Stimulated activated CD8-positive, alpha-beta memory T cell treated with anti-CD3 and anti-CD28 coated beads, Interleukin-4, amount 100 ng/mL, for 1 hour (primary cell): ENCODE results near the gene ATP6V0B.

Experiments used
- DNase-seq, 2 donors: peaks; one replicate each; pipeline ENCODE4 v3.0.0-alpha.2; 2020; ENCODE audit warnings: low read depth in 2 of 2, low spot score in 1 of 2

The ATP6V0B gene

DNA sequence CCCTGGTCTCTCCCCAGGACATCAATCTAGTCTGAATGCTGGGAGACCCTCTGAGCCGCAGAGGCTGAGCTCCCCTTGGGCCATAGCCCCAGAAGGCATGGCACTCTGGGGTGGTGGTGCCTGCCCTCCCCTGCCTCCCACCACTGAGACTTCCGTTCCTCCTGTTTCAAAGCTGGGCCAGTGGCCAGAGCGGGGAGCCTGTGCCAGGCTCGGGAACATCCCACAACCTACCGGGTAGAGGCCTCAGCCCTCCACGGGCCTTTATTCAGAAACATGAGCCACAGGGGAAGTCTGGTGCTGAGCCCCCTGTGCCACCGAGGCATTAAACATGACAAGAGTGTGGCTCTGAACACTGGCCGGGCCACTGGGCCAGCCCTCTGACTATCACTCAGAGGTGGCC, 24.7 kb downstream of the ATP6V0B start:
- DNase-seq: no peak

DNA sequence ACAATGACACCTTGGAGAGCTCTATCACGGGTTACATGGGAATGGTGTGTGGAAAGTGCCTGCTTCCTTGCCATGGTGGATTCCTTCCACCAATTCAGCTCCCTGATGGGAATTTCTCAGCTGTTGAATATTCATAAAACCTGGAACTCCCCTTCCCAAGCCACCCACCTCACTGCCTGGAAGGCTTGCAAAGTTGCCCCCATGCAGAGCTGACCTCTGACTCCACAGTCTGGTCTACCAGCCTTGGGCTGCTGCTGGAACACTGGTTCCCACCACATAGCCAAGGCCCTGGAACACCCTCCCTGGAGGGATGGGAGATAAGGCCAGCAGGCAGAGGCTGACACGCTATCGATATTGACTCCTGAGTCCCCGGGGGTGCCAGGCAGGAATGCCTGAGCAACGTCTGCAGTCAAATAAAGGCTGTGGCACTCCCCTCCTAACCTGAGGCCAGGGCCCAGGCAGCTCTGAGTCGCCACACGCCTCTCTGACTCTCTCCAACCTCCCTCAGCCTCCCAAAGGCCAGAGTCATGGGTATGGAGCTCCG, 25.4 kb downstream of the ATP6V0B start:
- DNase-seq: no peak

DNA sequence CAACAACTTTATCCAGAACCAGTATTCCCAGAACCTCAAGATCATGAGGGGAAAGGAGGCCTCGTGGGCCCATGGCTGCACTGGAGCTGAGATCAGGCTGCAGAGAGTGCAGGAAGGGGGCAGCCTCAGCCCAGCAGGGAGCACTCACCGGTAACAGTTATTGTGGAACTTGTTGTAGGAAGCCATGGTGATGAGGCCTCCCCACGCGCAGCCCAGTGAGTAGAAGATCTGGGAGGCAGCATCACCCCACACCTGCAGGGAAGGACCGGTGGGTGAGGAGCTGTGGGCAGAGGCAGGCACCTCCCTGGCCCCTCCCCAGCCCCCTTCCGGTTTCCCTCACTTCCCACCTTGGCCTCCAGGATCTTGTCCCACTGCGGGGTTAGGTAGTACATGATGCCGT, 27.4 kb downstream of the ATP6V0B start:
- DNase-seq: no peak

DNA sequence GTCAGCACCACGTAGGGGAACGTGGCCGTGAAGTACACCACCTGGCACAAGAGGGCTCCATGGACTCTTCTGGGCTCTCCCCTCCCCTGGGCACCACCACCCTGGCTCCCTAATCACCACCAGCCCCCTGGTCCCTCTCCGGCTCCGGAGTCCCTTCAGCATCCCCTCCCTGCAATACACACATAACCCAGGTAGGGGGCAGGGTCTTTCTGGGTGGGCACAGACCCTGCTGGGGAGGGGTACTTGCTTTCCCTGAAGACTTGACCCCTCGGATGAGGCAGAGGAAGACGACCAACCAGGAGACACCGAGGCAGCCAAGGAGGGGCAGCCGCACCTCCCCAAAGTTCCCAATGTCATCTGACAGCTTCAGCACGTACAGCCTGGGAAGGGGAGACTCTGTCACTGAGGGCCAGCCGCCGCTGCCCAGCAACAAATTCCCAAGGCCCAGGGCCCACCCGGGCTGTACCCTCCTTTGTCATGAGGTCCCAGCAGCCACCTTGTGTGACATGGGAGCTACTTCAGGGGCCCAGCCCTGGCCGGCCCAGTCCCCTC, 27.9 kb downstream of the ATP6V0B start:
- DNase-seq: no peak

DNA sequence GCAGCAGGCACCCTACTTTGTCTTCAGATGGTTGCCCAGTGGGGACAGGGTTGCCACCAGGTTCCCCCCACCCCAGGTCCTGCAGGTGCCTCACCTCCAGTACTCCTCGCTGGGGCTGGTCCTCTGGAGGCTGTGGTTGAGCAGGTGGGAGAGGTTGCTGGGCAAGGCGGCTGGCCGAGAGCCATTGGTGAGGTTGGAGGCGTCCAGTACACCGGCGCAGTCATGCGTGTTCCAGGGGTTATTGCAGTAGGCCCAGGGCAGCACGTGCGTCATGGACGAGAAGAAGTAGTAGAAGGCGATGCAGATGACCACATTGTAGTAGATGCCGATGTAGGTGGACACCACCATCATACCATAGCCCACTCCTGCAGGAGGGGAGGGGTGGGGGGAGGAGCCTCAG, 33.5 kb downstream of the ATP6V0B start:
- DNase-seq: no peak

DNA sequence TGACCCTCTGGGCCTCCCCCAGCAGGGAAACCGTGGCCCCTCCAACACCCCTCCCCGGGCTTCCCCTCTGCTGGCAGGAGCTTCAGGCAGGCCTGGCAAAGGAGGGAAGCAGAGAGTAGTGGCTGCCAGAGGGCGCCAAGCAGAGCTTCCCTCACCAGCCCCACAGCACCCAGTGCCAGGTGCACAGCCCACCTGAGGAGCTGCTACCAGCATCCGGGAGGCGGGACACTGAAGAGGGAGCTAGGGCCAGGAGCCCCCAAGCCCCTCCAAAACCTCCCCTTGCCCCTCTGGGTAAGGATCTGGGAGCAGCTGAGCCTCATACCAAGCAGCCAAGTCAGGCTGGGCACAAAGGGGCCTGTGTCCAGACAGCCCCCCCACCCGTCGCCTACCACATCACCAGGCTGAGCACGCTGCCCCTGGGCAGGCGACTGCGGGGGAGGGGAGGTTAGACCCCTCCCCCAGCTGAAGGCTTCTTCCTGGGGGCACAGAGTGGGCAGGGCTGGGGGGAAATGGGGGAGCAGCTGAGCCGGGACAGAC, 36.2 kb downstream of the ATP6V0B start:
- no peak for DNase-seq

DNA sequence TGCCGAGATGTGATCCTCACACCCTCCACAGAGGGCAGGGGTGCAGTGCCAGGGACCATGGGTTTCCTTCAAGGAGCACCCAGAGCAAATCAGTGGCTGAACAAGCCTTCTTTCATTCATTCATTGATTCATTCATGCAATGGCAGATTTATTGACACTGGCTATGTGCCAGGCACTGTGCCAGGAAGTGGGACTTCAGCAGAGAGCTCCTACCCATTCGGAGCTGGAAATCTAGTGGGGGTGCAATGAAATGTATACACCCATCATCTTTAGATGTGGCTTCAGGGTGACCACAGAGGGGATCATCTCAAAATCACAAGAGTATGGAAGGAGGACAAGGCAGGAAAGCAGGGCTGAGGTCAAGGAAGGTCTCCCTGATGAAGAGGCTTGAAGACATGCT, 37.6 kb downstream of the ATP6V0B start:
- no peak for DNase-seq

DNA sequence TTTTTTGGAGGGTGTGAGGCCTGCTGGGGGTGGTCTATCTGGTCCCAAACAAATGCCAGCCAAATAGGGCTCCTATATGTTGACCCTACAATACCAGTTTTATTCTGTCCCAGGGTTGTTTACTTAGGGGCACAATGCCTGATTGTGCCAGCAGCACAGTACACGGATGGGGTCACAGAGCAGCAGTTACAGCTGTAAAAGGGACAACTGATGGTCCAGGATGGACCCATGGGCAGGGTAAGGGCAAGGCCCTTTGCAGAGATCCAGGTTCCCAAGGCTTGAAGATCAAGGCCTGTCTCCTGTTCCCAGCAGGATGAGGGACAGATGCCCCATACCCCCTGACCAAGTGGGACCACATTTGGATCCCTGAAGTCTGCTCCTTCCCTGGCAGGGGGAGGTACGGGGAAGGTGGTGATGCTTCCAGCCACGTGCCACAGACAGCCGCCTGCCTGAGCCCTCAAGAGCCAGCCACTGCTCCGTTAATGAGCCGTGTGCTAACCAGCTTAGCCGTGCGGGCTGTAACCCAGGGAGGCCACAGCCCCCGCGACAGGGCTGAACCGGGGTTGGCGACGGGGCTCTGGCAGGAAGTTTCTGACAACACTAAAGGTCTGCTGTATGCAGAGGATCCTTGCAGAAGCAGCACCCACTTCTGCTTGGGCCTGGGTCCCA, 38.3 kb downstream of the ATP6V0B start:
- no peak for DNase-seq

DNA sequence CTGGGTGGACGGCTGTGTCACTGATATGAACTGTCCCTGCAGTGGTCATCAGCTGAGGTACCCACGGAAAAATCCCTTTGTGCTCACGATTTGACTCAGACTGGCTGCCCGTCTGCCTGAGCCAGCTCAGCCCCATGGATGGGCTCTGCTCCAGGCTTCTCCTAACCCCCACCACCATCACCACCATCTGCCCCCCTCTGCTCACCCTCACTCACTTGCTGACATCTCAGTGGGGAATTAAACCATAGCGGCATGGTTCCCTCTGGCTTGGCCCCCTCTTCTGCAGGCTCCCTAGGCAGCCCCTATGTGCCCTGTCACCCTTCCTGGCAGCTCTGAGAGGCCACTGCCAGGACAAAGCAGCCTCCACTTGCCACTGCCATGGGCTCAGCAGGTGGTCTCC, 39.2 kb downstream of the ATP6V0B start:
- no peak for DNase-seq

DNA sequence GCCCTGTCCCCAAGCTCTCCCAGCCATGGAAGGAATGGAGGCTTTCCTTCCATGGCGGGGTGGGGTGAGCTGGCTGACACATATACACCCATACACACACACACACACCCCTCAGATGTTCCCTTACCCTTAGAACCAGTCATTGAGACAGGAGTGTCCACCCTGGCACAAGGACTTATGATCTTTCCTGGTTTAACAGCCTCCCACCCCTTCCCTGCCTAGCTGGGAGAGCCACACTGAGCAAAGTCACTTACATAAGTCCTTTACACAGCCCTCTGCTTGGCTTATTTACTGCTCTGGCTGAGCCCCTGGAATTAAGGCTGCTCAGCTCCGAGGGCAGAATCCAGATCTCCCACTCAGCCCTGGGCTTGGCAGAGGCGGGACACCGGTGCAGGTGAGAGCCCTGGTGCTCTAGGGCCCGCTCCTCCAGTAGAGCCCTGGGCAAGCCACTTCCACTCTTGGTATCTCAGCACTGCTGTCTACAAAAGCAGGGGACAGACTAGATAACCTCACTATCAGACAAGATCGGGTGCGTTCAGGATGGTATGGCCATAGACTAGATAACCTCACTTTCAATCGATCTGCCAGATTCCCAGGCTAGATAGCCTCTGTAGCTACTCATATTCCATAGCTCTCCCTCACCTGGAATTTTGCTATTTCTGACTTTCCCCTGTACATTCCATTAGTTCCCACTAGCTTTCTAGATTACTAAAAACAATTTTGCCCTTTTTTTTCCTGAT, 39.8 kb downstream of the ATP6V0B start:
- no peak for DNase-seq

DNA sequence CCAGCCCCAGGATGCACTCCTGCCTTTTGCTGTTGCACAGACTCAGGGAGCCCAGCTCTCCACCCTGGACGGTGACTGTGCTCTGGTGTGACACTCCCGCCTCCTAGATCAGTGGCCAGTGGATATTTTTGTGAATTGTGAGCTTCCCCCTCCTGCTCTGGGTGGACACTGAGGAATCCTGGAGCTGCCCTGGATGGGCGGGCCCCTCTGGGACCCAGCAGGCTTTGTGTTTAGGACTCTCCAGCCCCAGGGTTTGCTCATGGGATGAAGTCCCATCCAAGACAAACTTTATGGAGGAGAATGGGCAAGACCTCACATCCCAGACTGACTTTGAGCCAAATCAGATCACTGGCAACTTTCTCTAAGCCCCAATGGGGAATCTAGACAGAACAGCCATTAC, 40.4 kb downstream of the ATP6V0B start:
- DNase-seq: no peak

DNA sequence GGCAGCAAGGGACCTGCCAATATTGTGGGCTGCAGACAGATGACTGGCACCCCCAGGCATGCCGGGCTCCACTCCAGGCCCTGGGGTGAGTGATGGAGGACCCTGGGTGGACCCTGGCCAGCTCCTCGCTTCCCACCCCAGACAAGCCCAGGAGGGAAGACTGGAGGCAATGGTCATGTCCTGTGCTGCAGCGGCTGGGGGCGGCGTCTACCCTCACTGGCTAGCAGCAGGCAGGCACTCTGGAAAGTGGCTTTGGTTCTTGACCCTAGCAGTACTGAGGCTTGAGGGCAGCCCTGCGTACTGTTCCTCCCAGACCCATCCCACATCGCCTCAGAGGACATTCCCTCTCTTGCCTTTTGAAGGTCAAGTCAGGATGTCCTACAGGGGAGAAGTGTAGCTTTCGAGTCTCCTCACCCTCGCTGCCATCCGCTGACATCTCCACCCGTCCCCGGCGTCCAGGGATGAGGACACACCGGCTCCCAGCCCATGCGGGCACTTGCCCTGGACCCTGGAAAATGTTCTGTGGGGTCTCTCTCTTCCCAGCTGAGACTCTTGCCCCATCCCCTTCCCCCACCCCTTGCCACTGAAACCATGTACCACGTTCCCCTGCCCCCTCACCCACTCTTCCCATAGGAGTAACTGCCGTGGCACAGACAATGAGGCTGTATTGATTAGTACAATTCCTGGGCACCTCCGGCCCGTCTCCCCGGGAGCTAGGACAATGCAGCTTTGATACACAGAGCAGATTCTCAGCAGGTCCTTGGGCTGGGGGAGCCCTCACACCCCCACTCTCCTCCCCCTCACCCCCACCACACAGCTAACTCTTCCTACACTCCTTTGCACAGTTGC, 41.5 kb downstream of the ATP6V0B start:
- no peak for DNase-seq

DNA sequence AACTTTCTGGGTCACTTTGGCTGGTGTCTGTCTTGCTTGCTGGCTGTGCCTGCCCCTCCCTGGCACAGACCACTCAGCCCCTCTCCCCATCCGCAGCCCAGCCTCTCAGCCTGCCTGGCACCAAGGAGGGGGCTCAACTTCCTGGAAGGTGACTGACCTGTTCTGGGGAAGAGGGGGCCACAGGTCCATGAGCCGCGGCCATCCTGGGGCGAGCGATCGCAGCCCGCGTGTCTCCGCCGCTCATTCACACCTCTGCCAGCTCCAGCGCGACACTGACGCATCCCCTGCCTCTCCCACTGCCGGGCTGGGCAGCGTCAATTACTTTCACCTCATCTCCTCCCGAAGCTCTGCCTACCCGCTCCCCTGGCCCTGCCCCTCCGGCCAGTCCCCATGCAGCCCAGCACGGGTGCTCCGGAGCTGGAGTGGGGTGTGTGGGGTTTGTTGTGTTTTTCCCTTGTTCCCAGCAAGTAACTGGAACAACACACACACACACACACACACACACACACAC, 42.2 kb downstream of the ATP6V0B start:
- no peak for DNase-seq

DNA sequence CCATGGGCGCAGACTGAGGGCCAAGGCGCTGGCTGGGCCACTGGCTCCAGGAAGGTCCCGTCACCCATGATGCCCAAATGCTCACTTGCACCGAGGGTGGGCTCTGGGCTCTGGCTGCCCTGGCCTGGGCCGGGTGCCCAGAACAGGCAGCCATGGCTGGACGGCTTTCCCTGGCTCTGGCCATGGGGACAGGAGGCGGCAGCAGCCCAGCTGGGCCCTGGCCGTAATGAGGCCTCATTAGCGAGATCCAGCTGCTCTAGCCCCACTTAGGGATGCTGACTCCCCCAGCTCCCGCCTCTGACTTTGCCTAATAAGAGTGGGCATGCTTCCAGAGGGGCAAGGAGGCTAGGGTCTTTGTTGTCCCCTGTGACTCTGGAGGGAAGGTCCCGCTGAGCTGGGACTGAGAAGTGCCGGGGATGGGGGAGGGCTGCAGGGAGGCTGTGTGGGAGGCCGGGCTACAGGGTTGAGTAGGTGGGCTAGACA, 44.7 kb downstream of the ATP6V0B start:
- DNase-seq: no peak

DNA sequence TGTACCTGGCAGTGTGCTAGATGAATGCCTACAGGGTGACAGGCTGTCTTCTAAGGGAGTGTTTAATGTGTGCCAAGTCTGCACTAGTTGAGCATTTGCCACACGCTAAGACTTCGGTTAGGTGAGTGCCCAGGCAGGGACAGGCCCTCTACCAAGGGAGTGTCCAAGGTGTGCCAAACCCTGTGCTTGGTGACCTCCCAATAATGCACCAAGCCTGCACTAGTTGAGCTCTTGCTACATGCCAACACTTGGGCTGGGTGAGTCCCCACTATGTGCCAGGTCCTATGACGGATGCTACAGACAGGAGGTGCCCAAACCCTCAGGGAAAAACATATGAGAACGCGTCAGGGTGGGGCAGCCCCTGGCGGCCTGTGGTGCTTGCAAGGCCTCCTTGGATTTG, 45.7 kb downstream of the ATP6V0B start:
- DNase-seq: no peak

DNA sequence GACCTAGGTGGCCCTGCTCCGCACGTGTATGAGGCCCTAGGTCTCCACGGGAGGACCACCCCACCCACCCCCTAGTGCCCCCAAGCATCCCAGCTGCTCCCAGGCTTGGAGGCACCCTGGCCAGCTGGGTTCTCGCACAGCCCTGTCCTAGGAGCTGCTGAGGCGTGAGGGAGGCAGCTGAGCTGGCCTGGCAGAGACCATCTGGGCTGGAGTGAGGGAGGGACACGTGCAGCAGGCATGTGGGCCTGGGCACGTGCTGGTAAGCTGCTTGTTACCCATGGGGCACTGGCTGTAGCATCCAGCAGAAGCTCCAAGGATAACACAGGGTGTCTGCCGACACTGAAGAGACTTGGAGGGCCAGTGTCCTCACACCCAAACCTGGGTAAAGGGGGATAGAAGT, 46.4 kb downstream of the ATP6V0B start:
- no peak for DNase-seq

DNA sequence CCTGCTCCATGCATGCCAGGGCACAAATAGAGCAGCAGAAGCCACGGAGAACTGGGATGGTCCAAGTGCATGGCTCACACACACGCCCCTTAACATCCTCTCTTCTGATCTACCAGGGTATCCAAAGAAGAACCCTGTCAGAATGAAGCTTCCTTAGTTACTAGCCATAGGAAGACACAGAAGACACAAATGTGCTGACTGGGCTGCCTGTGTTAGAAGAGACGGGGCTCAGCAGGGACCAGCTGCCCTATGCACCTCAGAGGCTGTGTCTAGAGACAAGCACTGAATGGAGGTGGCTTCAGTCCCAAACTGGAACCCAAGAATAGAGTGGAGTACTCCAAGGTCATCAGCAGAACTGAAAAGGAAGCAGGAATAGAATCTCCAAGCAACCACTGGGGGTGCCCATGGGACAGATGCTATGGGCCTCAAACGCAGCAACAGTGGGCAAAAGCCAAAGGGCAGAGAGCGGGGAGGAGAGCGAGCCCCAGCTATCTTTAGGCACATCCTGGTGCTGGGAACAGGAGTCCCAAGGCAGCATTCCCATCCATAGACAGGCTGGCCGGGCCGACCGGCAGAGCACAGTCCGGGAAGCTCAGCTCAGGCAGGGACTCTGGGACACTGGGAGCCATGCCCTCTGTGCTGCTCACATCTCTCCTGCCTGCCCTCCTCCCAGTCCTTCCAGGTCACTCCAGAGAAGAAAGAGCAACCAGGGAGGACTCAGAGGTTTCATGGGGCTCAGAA, 47.0 kb downstream of the ATP6V0B start:
- DNase-seq: no peak

DNA sequence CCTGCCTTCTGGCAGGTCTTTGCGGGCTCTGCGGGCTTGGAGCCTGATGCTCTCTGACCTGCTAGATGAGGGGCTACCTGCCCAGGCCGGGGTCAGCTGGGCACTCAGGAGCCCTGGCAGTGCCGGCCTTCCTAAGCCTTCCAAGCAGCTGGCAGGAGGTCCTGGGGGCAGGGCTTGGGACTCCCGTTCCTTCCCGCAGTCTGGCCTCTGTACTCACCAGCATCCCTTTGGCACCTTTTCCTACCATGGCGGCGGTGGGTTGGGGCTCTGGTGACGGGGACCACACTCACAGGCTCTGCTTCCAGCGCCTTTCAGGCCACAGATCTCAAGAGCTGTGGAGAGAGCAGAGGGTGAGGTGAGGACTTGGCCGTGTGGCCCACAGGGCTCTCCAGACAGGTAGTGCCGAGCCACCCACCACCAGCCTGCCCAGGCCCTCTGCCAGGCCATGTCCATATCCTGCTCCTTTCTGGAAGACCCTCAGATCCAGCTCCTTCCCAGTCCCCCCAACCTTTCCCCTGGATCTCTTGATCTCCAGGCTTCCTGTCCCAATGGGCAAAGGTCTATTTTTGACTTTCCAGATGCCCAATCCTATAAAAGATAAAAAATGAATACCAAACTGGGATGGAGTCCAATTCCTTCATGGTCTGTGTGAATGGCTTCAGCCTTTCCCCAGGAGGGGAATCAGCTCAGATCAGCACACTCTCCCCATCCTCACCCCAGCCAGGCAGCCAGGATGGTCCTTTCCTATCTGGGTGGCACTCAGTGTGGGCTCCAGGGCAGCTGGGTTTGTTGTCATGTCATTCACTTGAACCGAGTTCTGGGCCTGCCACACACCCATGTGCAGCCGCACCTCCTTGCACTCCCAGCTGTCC, 49.5 kb downstream of the ATP6V0B start:
- no peak for DNase-seq

DNA sequence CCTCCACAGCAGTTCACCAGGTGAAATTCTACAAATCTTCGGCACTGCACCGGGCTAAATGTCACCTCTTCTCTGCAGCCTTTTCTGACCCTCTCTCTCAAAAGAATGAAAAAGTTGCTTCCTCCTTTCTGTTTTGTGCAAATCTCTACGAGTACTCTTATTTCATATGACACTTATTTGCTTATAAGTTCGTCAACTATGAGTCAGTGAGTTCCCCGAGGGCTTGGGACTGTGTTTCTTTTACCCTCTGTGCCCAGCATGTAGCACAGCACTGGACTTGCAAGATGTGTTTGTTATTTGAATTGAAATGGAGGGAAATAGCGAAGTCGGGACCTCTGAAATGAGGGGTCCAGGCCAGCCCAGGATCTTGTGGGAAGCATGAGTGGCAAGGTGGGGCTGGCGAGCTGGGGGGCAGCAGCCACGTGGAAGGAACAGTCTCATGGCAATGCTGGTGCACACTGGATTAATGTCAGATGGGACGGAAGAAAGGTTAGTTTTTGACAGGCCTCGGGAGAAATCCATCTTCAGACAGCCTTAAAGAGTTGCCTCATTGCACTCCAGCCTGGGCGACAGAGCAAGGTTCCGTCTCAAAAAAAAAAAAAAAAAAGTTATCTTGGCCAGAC, 50.3 kb downstream of the ATP6V0B start:
- no peak for DNase-seq
